M059J (cell line): ENCODE measurements around the gene HSD17B1. TPM values are rescaled to one million over a fixed set of nuclear protein-coding genes. Genes with fewer than 3 reads are reported as not detected.

Experiments used
- DNase-seq: peaks from one replicate; pipeline ENCODE4 v3.0.0-alpha.2; 2012; ENCODE audit warnings: low read depth
- total RNA-seq: library from RNA; depleted of rRNA; stranded (reverse); fragments of >200 nt; shearing (Covaris generic); gene quantifications from 2 replicates; pipeline ENCODE4 v1.2.3, GENCODE V29; 2014

Gene HSD17B1
- total RNA-seq, 1 experiment from 2014 or later: 0.54 TPM

DNA sequence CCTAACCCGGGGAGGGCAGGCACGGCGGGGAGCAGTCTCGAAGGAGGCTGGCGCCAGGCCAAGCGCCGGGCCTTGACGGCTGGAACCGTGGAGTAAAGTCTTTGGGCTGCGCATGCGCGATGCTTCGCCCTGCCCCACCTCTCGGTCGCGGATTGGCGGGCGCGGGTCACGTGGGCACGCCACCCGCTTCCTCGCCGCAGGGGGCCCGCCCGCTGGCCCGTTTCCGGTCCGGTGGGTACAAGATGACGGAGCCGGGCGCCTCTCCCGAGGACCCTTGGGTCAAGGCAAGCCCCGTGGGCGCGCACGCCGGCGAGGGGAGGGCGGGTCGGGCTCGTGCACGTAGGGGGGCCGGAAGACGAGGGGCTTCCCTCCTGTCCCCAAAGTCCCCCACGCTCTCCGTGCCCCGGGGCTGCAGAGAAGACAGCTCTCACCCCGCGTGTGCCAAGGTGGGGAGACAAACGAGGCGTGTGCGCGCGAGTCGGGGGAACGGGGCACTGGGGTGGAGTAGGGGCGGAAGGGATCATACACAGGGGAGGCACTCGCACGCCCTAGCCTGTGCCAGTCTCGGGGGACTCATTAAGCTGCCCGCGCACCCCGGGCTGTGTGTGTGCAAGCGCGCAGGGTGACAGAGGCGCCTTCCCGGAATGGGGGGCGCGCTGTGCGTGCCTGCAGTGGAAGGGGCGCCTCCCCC lies 14.3 kb downstream of the HSD17B1 start, which contains the start of gene MLX:
Gene MLX (plus strand): TSS at position 218 of the 691 bp plus-strand sequence. CDS start 25 bp downstream, at position 243.
- DNase-seq: peak; percentile 81

GRCh38 chr17:42568341-42569111 lies 15.8 kb downstream of the HSD17B1 start:
- DNase-seq: no peak

DNA sequence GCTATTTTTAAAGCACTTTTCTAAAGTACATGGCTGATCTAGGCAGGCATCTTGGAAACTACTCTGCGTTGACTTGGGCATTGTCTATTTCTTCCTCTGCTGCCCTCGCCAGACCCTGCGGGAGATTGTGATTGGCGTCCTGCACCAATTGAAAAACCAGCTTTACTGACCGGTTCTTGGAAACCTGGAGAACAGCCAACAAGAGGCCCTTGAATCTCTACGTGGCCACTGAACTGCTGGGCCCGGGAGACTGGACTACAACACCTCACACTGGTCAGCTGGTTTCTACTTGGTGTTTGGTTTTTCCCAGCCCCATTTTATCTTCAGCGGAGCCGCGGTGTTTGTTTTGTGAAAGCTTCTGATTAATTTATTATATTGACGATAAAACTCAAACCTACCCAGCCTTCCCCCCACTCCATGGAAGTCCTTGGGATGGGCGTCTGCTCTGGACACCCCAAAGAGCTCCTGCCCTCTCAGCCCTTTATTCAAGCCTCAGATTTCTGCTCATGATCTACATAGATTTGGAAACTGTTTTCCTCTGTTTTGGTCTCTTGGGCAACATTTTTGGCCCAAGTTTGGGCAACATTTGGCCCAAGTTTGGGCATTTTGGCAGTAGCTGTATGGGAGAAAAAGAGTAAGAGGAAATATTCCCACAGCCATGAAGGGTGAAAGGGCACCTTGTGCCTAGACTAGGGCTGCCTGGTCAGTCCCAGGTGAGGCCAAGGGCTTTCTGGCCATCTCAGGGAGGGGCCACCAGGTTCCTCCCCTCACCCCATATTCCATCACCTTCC lies 18.9 kb downstream of the HSD17B1 start:
- no peak for DNase-seq

- DNase-seq: no peak
Observed at GRCh38 chr17:42573095-42573494, 20.4 kb downstream of the HSD17B1 start.

- DNase-seq: no peak
Observed at GRCh38 chr17:42574463-42574862, 21.7 kb downstream of the HSD17B1 start.

- DNase-seq: no peak
Observed at GRCh38 chr17:42577140-42577531, 24.4 kb downstream of the HSD17B1 start.

- peak; percentile 93 for DNase-seq
Observed at GRCh38 chr17:42577532-42578281, 25.0 kb downstream of the HSD17B1 start, which contains the start of gene PSMC3IP. Gene PSMC3IP, minus strand, starts transcription at chr17:42577729. Its CDS starts 43 bp downstream, at chr17:42577686.

DNA sequence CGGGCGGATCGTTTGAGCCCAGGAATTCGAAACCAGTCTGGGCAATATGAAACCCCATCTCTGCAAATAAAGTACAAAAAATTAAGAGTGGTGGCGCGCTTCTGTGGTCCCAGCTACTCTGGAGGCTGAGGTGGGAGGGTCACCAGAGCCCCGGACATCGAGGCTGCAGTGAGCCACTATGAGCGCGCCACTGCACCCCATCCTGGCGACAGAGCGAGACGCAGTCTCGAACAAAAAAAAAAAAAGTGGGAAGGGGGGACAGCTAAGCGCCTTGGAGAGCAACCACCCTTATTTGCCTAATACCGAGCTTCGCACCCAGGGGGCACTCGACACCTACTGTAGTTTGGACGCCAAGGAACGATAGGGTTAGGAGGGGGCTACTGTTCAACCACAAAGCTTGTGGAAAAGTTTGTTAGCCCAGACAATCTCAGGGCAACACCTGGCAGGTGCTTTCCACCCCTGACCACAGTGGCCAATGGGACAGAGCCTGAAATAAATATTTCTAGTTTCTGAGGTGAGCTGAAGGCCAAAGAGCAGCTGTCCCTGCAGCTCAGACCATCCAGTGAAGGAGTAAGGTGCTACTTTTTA lies 25.7 kb downstream of the HSD17B1 start:
- peak; percentile 71 for DNase-seq

DNA sequence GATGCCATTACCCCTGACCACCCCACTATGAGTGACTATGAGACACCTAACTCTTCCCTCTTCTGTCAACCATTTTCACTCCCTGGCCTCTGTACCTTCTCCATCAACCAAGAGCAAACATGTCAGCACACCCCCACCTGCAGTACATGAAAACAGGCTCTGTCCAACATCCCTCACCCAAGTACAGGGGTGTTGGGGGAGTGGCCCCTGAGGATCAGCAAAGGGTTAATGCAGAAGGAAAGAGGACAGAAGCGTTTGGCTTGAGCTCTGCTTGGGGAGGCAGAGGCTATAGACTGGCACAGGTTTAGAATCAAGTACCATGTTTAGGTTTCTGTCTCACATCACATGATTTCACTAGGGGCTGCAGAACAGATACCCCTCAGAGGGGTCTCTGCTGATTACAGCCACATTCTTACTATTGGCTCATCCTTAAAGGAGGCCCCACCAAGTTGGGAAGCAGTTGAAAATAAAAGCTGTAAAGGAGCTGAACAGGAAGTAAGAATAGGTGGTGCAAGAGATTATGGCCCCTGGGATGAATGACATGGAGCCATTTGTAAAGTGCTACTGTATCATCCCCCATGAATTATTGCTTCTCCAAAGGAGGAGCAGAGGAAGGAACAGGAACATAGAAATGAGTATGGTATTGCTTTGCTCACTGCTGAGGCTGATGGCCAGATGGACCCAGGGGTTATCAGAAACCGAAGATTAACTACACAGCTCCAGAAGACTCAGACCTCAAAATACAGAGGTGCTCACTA lies 27.2 kb downstream of the HSD17B1 start:
- no peak for DNase-seq

DNA sequence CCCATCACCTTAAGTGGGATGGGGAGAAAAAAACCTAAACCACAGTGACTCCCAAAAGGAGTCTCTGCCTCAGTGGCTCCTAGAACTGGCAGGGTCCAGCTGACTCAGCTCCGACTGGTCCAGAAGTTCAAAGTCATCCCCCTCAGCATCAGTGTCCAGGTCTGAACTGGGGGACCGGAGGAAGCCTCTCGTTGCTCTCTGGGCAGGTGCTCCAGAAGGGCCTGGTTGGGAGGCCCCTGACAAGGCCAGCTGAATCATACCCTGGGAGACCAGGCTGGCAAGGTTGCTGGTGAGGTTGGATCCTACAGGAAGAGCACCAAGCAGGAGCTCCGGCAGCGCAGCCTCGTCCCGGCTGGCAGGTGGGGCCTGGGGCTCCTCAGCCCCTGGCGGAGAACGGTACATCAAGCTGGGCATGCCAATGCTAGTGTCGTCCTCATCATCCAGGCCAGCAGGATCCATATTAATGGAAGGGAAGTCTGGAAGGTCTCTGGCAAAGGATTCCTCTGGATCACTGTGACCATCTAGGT lies 29.1 kb downstream of the HSD17B1 start:
- no peak for DNase-seq

- no peak for DNase-seq
Observed at GRCh38 chr17:42584880-42585279, 32.2 kb downstream of the HSD17B1 start.

DNA sequence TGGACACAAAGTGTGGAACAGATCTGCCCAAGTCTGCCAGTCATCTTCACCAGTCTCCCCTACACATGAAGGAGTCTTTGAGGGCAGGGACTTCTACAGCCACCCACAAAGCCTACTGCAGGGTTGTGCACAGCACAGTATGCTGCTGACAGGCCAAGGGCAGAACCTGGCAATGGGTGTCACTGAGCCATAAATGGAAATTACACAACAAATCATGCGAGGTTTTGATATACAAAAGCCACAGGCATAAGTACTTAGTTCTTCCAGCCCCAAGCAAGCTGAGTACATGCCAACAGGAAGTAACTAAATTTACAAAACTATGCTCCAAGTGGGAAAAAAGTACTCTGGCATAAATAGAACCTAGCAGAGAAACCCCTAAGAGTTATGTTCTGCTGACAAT lies 32.6 kb downstream of the HSD17B1 start:
- no peak for DNase-seq

GRCh38 chr17:42586514-42587230 lies 33.9 kb downstream of the HSD17B1 start:
- DNase-seq: no peak

GRCh38 chr17:42590886-42591285 lies 38.2 kb downstream of the HSD17B1 start:
- DNase-seq: no peak

GRCh38 chr17:42591411-42591810 lies 38.7 kb downstream of the HSD17B1 start:
- DNase-seq: no peak

DNA sequence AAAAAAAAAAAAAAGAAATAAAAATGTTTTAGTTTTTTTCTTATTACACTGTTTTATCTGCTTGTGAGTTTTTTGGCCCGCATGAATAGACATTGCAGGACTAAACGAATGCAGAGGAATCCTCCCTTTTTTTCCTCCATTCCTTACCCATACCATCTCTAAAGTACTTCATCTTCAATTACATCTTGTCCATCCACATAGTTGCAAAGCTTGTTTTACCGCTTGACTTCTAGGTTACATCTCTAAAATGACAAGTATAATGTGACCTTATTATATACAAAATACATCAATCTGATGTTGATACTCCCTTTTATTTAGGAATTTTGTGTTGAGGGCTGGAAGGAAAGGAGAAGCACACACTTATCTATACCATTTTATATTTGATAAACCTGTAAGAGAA lies 43.7 kb downstream of the HSD17B1 start:
- no peak for DNase-seq

DNA sequence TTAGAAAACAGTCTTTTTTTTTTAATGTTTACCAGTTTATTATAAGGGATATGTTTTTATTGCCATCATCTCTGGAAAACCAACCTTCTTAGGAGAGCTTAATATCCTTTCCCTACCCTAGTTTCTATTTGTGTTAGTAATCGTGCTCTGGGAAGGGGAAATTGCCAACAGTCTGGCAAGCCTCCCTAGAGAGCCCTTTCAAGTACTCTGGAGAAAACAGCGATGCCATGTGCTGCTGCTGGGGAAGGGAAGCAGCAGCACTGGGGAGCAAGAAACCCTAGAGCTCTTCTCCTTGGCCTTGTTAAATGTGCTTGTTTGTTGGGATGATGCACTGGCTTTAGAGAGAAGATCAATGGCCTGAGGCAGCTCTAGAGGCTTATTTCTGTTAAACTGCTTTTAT lies 46.2 kb downstream of the HSD17B1 start:
- DNase-seq: no peak

DNA sequence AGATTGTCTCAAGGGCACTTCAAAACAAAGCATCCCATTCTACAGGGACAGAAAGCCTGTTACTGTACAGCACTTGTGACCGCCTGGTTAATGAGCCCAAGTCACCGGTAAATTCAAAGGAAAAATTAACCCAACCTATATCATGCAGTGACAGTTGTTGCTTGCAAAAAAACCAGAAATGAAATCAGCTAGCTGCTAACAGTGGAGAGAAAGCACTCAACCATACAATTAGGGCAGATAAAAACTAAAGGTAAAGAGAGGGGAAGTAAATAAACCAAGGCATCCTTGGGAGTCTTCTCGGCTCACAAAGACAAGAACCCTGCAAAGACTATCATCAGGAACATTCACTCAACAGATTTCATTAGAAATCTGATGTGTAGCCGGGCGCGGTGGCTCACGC lies 50.6 kb downstream of the HSD17B1 start:
- DNase-seq: no peak
